GM06990 (cell line): ENCODE results near the gene KRT5.

Source experiments
- DNase-seq: peaks from one replicate; pipeline ENCODE4 v3.0.0-alpha.2; 2011; ENCODE audit not compliant: insufficient read length; ENCODE audit errors: extremely low read depth
- H3K27me3 ChIP-seq: replicated peaks from 2 replicates; pipeline ENCODE4 v1.6.0; 2011; ENCODE audit warnings: low read length; ENCODE audit not compliant: control insufficient read depth, insufficient read depth
- H3K36me3 ChIP-seq: 2 replicates; pipeline ENCODE4 v1.5.1; 2011; ENCODE audit warnings: low read length; ENCODE audit not compliant: control insufficient read depth, insufficient read depth
- H3K4me3 ChIP-seq: replicated peaks from 2 replicates; pipeline ENCODE4 v1.5.1; 2011; ENCODE audit warnings: low read depth, mild to moderate bottlenecking, control low read depth, low read length
- TF ChIP-seq, protein P1 (sequence below): IDR thresholded peaks from 2 replicates; pipeline ENCODE4 v1.5.1; 2011; ENCODE audit warnings: low read length, control low read depth, mild to moderate bottlenecking, inconsistent platforms; ENCODE audit not compliant: insufficient read depth, poor library complexity, severe bottlenecking

KRT5 gene

DNA sequence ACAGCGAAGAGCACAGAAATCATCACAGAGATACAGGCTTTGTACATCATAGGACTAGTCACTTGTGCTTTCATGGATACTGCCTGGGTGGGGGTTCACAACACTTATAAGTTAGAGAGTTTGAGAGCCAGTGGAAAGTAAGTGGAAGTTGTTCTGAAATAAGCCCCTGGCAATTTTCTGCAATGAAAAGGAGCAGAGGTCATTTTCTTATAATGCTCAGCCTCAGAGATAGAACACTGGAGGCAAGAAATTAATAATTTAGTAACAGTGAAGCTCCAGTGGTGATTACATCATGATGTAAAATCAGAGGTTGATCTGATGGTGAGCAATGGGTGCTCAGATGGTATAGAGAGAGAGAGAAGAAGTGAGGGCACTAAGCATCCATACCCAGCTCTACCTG is 33.0 kb downstream of the KRT5 start:
- H3K27me3 ChIP-seq: no peaks in the 10 kb centered on the region; the same call in 1 of the 2 replicates
- no peaks in the 10 kb centered on the region for H3K36me3 ChIP-seq
- DNase-seq: no peak
- H3K4me3 ChIP-seq: no peak overlapping the region
- TF ChIP-seq, protein P1, sequence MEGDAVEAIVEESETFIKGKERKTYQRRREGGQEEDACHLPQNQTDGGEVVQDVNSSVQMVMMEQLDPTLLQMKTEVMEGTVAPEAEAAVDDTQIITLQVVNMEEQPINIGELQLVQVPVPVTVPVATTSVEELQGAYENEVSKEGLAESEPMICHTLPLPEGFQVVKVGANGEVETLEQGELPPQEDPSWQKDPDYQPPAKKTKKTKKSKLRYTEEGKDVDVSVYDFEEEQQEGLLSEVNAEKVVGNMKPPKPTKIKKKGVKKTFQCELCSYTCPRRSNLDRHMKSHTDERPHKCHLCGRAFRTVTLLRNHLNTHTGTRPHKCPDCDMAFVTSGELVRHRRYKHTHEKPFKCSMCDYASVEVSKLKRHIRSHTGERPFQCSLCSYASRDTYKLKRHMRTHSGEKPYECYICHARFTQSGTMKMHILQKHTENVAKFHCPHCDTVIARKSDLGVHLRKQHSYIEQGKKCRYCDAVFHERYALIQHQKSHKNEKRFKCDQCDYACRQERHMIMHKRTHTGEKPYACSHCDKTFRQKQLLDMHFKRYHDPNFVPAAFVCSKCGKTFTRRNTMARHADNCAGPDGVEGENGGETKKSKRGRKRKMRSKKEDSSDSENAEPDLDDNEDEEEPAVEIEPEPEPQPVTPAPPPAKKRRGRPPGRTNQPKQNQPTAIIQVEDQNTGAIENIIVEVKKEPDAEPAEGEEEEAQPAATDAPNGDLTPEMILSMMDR: no peak

DNA sequence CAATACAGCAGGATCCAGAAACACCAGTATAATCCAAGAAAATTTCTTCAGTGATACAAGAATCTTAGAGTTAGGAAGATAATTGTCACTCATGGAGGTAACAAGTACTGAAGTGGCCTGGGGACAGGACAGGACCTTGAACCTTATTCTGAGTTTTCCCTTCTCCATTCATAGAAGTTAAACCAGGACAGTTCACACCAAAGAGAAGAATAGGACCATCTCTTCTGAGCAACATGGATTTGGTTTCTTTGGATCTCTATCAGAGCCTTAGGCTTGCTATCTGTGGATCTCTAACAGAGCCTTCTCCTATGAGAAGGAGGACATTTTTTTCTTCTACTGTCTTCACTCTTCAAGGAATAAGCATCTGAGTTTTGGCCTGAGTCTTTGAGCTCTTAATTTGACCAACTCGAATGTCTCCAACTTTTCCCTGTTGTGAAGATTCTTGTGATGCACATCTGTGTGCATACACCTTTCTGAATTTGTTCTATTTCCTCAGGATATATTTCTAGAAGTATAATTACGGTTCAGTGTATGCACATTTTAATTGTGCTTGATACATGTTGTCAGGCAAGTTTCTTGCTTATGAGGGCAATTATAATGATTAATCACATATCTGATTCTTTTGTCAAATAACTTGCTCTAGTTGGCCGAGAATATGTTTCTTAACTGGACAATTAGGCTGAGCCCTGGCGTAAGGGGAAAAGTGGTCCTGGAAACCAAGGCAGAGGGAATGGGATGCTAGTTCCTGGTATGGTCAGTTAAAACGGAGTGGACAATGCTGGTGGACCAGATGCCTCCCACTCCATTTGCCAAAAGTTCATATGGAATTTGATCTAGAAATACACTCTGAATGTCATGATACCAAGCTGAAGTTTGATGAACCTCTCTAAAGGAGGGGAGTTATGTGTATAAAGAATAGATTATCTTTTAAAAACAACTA is 33.8 kb downstream of the KRT5 start:
- no peak for DNase-seq
- no peaks in the 10 kb centered on the region; the same call in 1 of the 2 replicates for H3K27me3 ChIP-seq
- H3K36me3 ChIP-seq: no peaks in the 10 kb centered on the region
- TF ChIP-seq, protein P1: no peak
- H3K4me3 ChIP-seq: no peak overlapping the region

DNA sequence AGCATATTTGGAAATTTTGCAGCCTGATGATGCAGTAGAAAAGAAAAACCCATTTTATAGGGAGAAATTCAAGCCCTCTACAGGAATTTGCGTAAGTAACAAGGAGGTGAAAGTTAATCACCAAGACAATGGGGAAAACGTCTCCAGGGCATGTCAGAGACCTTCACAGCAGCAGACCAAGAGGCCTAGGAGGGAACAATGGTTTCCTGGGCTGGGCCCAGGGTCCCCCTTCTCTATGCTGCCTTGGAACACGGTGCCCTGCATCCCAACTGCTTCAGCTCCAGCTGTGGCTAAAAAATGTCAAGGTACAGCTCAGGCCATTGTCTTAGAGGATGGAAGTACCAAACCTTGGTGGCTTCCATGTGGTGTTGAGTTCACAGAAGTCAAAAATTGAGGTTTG is 40.1 kb downstream of the KRT5 start:
- DNase-seq: no peak
- H3K4me3 ChIP-seq: no peak overlapping the region
- TF ChIP-seq, protein P1: no peak
- no peaks in the 10 kb centered on the region for H3K27me3 ChIP-seq
- no peaks in the 10 kb centered on the region for H3K36me3 ChIP-seq

DNA sequence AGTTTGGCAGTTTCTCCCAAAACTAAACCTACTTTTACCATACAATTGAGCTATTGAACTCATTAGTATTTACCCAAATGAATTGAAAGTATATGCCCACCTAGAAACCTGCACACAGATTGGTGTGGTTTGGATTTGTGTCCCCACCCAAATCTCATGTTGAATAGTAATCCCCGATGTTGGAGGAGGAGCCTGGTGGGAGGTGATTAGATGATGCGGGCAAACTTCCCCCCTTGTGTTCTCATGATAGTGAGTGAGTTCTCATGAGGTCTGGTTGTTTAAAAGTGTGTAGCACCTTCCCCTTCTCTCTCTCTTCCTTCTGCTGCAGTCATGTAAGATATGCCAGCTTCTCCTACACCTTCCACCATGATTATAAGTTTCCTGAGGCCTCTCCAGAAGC is 42.5 kb downstream of the KRT5 start:
- no peak for DNase-seq
- no peaks in the 10 kb centered on the region for H3K27me3 ChIP-seq
- no peak overlapping the region for H3K4me3 ChIP-seq
- H3K36me3 ChIP-seq: no peaks in the 10 kb centered on the region
- TF ChIP-seq, protein P1: no peak

DNA sequence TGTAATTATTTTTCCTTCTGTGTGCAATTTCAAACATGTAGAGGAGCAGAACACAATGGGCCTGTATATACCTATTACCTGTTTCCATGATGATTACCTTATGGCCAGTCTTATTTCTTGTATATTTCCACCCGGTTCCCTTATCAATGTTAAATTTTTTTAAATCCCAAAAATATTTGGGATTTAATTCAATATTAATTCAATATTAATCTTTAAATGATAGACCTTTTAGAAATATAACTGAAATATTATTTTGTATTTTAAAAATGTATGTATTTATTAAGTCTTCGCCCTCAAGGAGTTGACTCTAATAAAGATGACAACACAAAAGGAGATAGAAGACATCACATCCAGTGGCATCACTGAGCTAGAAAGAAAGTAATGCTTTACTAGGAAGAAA is 46.0 kb downstream of the KRT5 start:
- TF ChIP-seq, protein P1: no peak
- H3K27me3 ChIP-seq: peaks cover under 1% of the 10 kb centered on the region; the same call in 1 of the 2 replicates

DNA sequence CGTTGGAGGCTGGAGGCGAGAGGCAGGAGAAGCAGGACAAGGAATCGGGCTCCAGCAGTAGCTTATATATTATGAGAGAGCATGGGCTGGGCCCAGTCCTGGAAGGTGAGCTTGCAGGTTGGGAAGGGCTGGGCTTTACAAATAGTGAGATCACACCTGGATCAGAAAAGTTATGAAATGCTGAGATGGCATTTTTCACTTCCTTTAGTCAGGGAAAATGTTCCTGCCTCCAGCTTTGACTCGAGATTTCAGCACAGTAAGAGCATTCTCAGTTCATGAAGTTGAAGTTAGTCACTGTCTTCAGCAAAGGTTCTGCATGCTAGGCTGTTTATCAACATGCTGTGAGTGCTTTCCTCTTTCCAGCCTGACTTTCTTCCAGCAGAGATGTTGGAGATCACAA is 46.4 kb downstream of the KRT5 start, which contains the start of gene KRT6C:
Gene KRT6C, minus strand, starts transcription at position 38 of the 400 bp plus-strand sequence. CDS start 68 bp downstream, outside the sequence.
- Histone ChIP-seq H3K4me3 (no peak within 1 kb of the TSS), H3K27me3 (peaks cover 1% of the 10 kb centered on the region; the same call in 1 of the 2 replicates), H3K36me3 (no peaks in the 10 kb centered on the region)
- no peak for DNase-seq
- TF ChIP-seq, protein P1: no peak

More for the DNA sequence above, 46.0 kb downstream of the KRT5 start:
- Histone ChIP-seq H3K36me3 (no peaks in the 10 kb centered on the region), H3K4me3 (no peak overlapping the region)
- no peak for DNase-seq
